Upper lobe of left lung (tissue), 6 donors: ENCODE measurements around the gene OAF. TPM values are rescaled to one million over a fixed set of nuclear protein-coding genes. Genes with fewer than 3 reads are reported as not detected.
A peak's percentile ranks its signal among the peaks of the same experiment; 100 is the strongest.

Experiments
- ATAC-seq, 2 donors: fragments of 200-7000 bp; cut with Tn5 transposase; one replicate each; pipeline ENCODE4 v1.9.1; 2022; ENCODE audit warnings: mild to moderate bottlenecking in 2 of 2, moderate library complexity in 2 of 2; ENCODE audit not compliant: low FRiP score in 2 of 2
- DNase-seq, 2 donors: peaks; one replicate each; pipeline ENCODE4 v3.0.0-alpha.2; 2019 to 2020
- H3K27ac ChIP-seq, 4 donors: fragments of 200-600 bp; sonication (generic); one replicate each; pipeline ENCODE4 v1.5.1; 2016 to 2019
- H3K27me3 ChIP-seq, 4 donors: fragments of 200-600 bp; sonication (generic); one replicate each; pipeline ENCODE4 v1.5.1; 2017 to 2019
- H3K36me3 ChIP-seq, 4 donors: fragments of 200-600 bp; sonication (generic); one replicate each; pipeline ENCODE4 v1.5.1; 2016 to 2019
- H3K4me1 ChIP-seq, 4 donors: fragments of 200-600 bp; sonication (generic); one replicate each; pipeline ENCODE4 v1.5.1; 2018 to 2019
- H3K4me3 ChIP-seq, 4 donors: fragments of 200-600 bp; sonication (generic); one replicate each; pipeline ENCODE4 v1.5.1; 2017 to 2019; ENCODE audit warnings: mild to moderate bottlenecking in 2 of 4, moderate library complexity in 1 of 4
- H3K9me3 ChIP-seq, 4 donors: fragments of 200-600 bp; sonication (generic); one replicate each; pipeline ENCODE4 v1.5.1; 2018 to 2019
- CTCF ChIP-seq, 6 experiments: fragments of 450-650 bp in 4 of 6; fragments of 200-600 bp in 2 of 6; sonication (generic) in 2 of 6; IDR thresholded peaks; one replicate each; pipeline ENCODE4 v1.5.1; 2016 to 2019; ENCODE audit warnings: antibody characterized with exemption in 6 of 6
- EP300 ChIP-seq, 4 donors: sonication (generic); formaldehyde crosslinking; IDR thresholded peaks; one replicate each; pipeline ENCODE4 v1.5.1; 2017; ENCODE audit warnings: antibody characterized with exemption in 4 of 4, control low read depth in 2 of 4
- POLR2A ChIP-seq, 4 donors: fragments of 450-650 bp; IDR thresholded peaks; one replicate each; pipeline ENCODE4 v1.5.1; 2016 to 2017; ENCODE audit warnings: antibody characterized with exemption in 4 of 4, mild to moderate bottlenecking in 2 of 4
- POLR2AphosphoS5 ChIP-seq, 2 donors: sonication (generic); formaldehyde crosslinking; IDR thresholded peaks; one replicate each; pipeline ENCODE4 v1.5.1; 2017; ENCODE audit warnings: antibody characterized with exemption in 2 of 2
- WGBS, 2 donors: methylation state at CpG; one replicate each; pipeline ENCODE4 v1.1.5; 2017 to 2018; 5-methylcytosine and 5-hydroxymethylcytosine counted together
- total RNA-seq, 6 donors: library from RNA; depleted of rRNA in 4 of 6; stranded (reverse); fragments of >200 nt in 4 of 6; gene quantifications; one replicate each; pipeline versions ENCODE4 v1.1.0 to v1.2.1, GENCODE V29; 2016 to 2021
- donor health status: DM: no; HTN: no; CAD: no; lungs with moderate emphysema.
- donor health status: DM: no; HTN: yes; CAD: no; lungs with severe emphysema.

The OAF gene
- total RNA-seq, 6 donors from 2014 or later, result 5.1 to 41.6 (median 8.7) TPM

GRCh38 chr11:120226242-120226641 lies 15.4 kb downstream of the OAF start:
- TF ChIP-seq CTCF (IDR thresholded peaks at IDR 0.05) (no peak), POLR2AphosphoS5 (IDR thresholded peaks at IDR 0.05) (no peak), POLR2A (IDR thresholded peaks at IDR 0.05) (no peak), EP300 (IDR thresholded peaks at IDR 0.05) (no peak)
- WGBS, 2 donors, result 90% methylated on average over 2 to 5 of the region's 5 CpGs

GRCh38 chr11:120226714-120227113 lies 15.9 kb downstream of the OAF start:
- H3K4me1 ChIP-seq, result peaks cover 8 to 14% (median 11%) of the 10 kb centered on the region in 4 donors
- no peak overlapping the region for H3K4me3 ChIP-seq
- peak in 1 of 2 donors; percentile 61 for DNase-seq
- no peaks in the 10 kb centered on the region for H3K36me3 ChIP-seq
- ATAC-seq, result no peak
- no peak for TF ChIP-seq CTCF (IDR thresholded peaks at IDR 0.05)
- TF ChIP-seq EP300 (IDR thresholded peaks at IDR 0.05), result no peak
- no peak for TF ChIP-seq POLR2A (IDR thresholded peaks at IDR 0.05)
- no peak for TF ChIP-seq POLR2AphosphoS5 (IDR thresholded peaks at IDR 0.05)
- H3K27ac ChIP-seq, result no peak overlapping the region
- H3K9me3 ChIP-seq, result no peaks in the 10 kb centered on the region
- 90% methylated on average over 13 of the region's 13 CpGs; no CpG with 5 or more reads in 1 of the 2 donors for WGBS, 2 donors
- no peaks in the 10 kb centered on the region for H3K27me3 ChIP-seq

More at GRCh38 chr11:120226242-120226641, 15.4 kb downstream of the OAF start:
- no peak overlapping the region for H3K4me3 ChIP-seq
- H3K27ac ChIP-seq, result no peak overlapping the region
- H3K4me1 ChIP-seq, result peaks cover 8 to 14% (median 11%) of the 10 kb centered on the region in 4 donors
- ATAC-seq, result no peak
- H3K27me3 ChIP-seq, result no peaks in the 10 kb centered on the region
- DNase-seq, result no peak
- H3K9me3 ChIP-seq, result no peaks in the 10 kb centered on the region
- H3K36me3 ChIP-seq, result no peaks in the 10 kb centered on the region

GRCh38 chr11:120227228-120227852 lies 16.5 kb downstream of the OAF start:
- TF ChIP-seq POLR2A (IDR thresholded peaks at IDR 0.05) (no peak), EP300 (IDR thresholded peaks at IDR 0.05) (no peak), POLR2AphosphoS5 (IDR thresholded peaks at IDR 0.05) (no peak), CTCF (IDR thresholded peaks at IDR 0.05) (no peak)
- H3K36me3 ChIP-seq, result no peaks in the 10 kb centered on the region
- 85 to 88% methylated on average over 5 of the region's 5 CpGs for WGBS, 2 donors
- no peaks in the 10 kb centered on the region for H3K27me3 ChIP-seq
- no peaks in the 10 kb centered on the region for H3K9me3 ChIP-seq
- ATAC-seq (no peak), DNase-seq (no peak)
- H3K27ac ChIP-seq, result no peak overlapping the region
- peaks cover 8 to 14% (median 11%) of the 10 kb centered on the region in 4 donors for H3K4me1 ChIP-seq
- H3K4me3 ChIP-seq, result no peak overlapping the region

DNA sequence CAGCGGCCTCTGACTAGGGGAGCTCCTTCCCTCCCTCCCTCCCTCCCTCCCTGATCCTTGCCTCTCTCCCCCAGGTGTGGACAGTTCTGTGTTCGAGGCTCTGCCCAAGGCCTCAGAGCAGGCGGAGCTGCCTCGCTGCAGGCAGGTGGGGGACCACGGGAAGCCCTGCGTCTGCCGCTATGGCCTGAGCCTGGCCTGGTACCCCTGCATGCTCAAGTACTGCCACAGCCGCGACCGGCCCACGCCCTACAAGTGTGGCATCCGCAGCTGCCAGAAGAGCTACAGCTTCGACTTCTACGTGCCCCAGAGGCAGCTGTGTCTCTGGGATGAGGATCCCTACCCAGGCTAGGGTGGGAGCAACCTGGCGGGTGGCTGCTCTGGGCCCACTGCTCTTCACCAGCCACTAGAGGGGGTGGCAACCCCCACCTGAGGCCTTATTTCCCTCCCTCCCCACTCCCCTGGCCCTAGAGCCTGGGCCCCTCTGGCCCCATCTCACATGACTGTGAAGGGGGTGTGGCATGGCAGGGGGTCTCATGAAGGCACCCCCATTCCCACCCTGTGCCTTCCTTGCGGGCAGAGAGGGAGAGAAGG lies 18.1 kb downstream of the OAF start:
- H3K27ac ChIP-seq, result no peak overlapping the region
- ATAC-seq (no peak), DNase-seq (peak in 1 of 2 donors; percentile 71)
- 87 to 95% methylated on average over 2 to 16 of the region's 16 CpGs for WGBS, 2 donors
- no peak overlapping the region for H3K4me3 ChIP-seq
- H3K9me3 ChIP-seq, result no peaks in the 10 kb centered on the region
- no peaks in the 10 kb centered on the region for H3K27me3 ChIP-seq
- TF ChIP-seq CTCF (IDR thresholded peaks at IDR 0.05), result no peak
- TF ChIP-seq POLR2A (IDR thresholded peaks at IDR 0.05), result no peak
- TF ChIP-seq EP300 (IDR thresholded peaks at IDR 0.05), result no peak
- no peak for TF ChIP-seq POLR2AphosphoS5 (IDR thresholded peaks at IDR 0.05)
- no peaks in the 10 kb centered on the region for H3K36me3 ChIP-seq
- peaks cover 8 to 14% (median 11%) of the 10 kb centered on the region in 4 donors for H3K4me1 ChIP-seq
